Measurements from ENCODE around the gene MSRB3. TPM values are rescaled to one million over a fixed set of nuclear protein-coding genes. Genes with fewer than 3 reads are reported as not detected.

Gene MSRB3
- total and polyA plus RNA-seq, 10 of the 15 experiments (the other 5 are each of a cell fraction or from before 2014, with no cell fraction given) = 0.07 to 2.7 (median 1.3) TPM

DNA sequence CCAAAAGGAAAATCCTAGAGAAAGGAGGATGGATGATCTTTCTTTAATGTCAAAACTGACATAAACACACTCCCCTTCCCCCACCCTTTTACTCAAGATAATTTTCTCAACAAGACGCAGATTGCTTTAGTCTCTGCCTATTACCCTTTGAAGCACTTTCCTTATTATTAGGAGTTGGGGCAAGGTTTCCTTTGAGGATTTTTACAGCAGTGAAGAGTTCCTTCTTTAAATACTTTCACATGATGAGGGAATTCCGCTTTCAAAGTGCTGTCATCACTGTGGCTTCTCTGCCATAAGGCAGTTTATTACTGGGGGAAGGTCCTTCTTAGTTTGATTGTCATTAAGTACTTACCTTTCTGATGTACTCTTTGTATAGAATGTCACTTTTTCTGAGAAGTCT is 172.1 kb downstream of the MSRB3 start:
- Histone ChIP-seq H3K27ac (ENCODE audit: control insufficient read depth, insufficient read depth) (no peak overlapping the region), H3K4me3 (no peak overlapping the region), H3K9me3 (replicated peaks; ENCODE audit: control insufficient read depth, insufficient read depth, low read length) (no peaks in the 10 kb centered on the region), H3K27me3 (replicated peaks in 1 of 2; ENCODE audit: control insufficient read depth in 2 of 2, insufficient read depth in 2 of 2, low read length in 1 of 2) (no peaks in the 10 kb centered on the region), H3K36me3 (ENCODE audit: control insufficient read depth in 2 of 2, insufficient read depth in 2 of 2, low read length in 1 of 2) (no peaks in the 10 kb centered on the region), H2AFZ (ENCODE audit: control insufficient read depth, low read depth, low read length) (no peak overlapping the region), H3K9ac (ENCODE audit: control insufficient read depth, insufficient read depth, low read length) (no peak overlapping the region), H3K4me1 (ENCODE audit: control insufficient read depth, insufficient read depth, low read length) (no peaks in the 10 kb centered on the region), H4K20me1 (ENCODE audit: control insufficient read depth, insufficient read depth) (no peaks in the 10 kb centered on the region), H3K4me2 (ENCODE audit: control insufficient read depth, insufficient read depth) (no peak overlapping the region), H3K79me2 (ENCODE audit: control insufficient read depth, insufficient read depth, low read length) (no peaks in the 10 kb centered on the region)
- ChIA-PET SMC1A (ENCODE audit: uncharacterized antibody, unreplicated experiment) (no interaction called here), CTCF (no interaction called here), RAD21 (ENCODE audit: unreplicated experiment) (no interaction called here), POLR2A (no interaction called here)
- ATAC-seq = no peak
- in situ Hi-C loops (cut with MboI) (no loop called here), intact Hi-C loops (cut with micrococcal nuclease; ENCODE audit: unreplicated experiment) (no loop called here)
- WGBS (ENCODE audit: insufficient coverage, insufficient replicate concordance, low lambda C conversion rate, missing lambda C conversion rate) = 34% methylated on average over 2 of the region's 2 CpGs
- no TSS peak for BruUV-seq (replicated peaks)
- FAIRE-seq = no peak
- no peak for DNase-seq (ENCODE audit: low read depth, low spot score)
- TF ChIP-seq, protein P1, sequence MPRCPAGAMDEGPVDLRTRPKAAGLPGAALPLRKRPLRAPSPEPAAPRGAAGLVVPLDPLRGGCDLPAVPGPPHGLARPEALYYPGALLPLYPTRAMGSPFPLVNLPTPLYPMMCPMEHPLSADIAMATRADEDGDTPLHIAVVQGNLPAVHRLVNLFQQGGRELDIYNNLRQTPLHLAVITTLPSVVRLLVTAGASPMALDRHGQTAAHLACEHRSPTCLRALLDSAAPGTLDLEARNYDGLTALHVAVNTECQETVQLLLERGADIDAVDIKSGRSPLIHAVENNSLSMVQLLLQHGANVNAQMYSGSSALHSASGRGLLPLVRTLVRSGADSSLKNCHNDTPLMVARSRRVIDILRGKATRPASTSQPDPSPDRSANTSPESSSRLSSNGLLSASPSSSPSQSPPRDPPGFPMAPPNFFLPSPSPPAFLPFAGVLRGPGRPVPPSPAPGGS (IDR thresholded peaks at IDR 0.05; ENCODE audit: borderline replicate concordance, insufficient read depth, low read depth, low read length, poor library complexity, severe bottlenecking) = no peak
- TF ChIP-seq HDAC2 (IDR thresholded peaks at IDR 0.05) = no peak
- TF ChIP-seq CHD4 (IDR thresholded peaks at IDR 0.05) = no peak
- TF ChIP-seq MEF2B (IDR thresholded peaks at IDR 0.05; ENCODE audit: partially characterized antibody, poor library complexity, severe bottlenecking) = no peak
- no peak for TF ChIP-seq POLR2AphosphoS5 (IDR thresholded peaks at IDR 0.05; ENCODE audit: low read length)
- TF ChIP-seq, protein P2, sequence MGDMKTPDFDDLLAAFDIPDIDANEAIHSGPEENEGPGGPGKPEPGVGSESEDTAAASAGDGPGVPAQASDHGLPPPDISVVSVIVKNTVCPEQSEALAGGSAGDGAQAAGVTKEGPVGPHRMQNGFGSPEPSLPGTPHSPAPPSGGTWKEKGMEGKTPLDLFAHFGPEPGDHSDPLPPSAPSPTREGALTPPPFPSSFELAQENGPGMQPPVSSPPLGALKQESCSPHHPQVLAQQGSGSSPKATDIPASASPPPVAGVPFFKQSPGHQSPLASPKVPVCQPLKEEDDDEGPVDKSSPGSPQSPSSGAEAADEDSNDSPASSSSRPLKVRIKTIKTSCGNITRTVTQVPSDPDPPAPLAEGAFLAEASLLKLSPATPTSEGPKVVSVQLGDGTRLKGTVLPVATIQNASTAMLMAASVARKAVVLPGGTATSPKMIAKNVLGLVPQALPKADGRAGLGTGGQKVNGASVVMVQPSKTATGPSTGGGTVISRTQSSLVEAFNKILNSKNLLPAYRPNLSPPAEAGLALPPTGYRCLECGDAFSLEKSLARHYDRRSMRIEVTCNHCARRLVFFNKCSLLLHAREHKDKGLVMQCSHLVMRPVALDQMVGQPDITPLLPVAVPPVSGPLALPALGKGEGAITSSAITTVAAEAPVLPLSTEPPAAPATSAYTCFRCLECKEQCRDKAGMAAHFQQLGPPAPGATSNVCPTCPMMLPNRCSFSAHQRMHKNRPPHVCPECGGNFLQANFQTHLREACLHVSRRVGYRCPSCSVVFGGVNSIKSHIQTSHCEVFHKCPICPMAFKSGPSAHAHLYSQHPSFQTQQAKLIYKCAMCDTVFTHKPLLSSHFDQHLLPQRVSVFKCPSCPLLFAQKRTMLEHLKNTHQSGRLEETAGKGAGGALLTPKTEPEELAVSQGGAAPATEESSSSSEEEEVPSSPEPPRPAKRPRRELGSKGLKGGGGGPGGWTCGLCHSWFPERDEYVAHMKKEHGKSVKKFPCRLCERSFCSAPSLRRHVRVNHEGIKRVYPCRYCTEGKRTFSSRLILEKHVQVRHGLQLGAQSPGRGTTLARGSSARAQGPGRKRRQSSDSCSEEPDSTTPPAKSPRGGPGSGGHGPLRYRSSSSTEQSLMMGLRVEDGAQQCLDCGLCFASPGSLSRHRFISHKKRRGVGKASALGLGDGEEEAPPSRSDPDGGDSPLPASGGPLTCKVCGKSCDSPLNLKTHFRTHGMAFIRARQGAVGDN (IDR thresholded peaks at IDR 0.05) = no peak
- no peak for TF ChIP-seq PKNOX1 (IDR thresholded peaks at IDR 0.05)
- no peak for TF ChIP-seq RB1 (IDR thresholded peaks at IDR 0.05; ENCODE audit: borderline replicate concordance)
- no peak for TF ChIP-seq KDM1A (IDR thresholded peaks at IDR 0.05; ENCODE audit: borderline replicate concordance)
- no peak for TF ChIP-seq BCLAF1 (IDR thresholded peaks at IDR 0.05)
- no peak for TF ChIP-seq STAT1 (conservative IDR thresholded peaks at IDR 0.05)
- no peak for TF ChIP-seq FOXK2 (IDR thresholded peaks at IDR 0.05)
- TF ChIP-seq ZZZ3 (IDR thresholded peaks at IDR 0.05; ENCODE audit: control insufficient read depth, insufficient read length, low read depth) = no peak
- TF ChIP-seq ZNF207 (IDR thresholded peaks at IDR 0.05; ENCODE audit: borderline replicate concordance) = no peak
- TF ChIP-seq MTA3 (IDR thresholded peaks at IDR 0.05; ENCODE audit: borderline replicate concordance, low read length) = no peak
- TF ChIP-seq CHD1 (IDR thresholded peaks at IDR 0.05; ENCODE audit: low read depth, low read length) = no peak
- TF ChIP-seq MXI1 (IDR thresholded peaks at IDR 0.05; ENCODE audit: low read depth, low read length) = no peak
- no peak for TF ChIP-seq HCFC1 (IDR thresholded peaks at IDR 0.05; ENCODE audit: low read length)

All from GM12878 (cell line).